DMS79 (cell line): Measurements from ENCODE around the gene TPH2.
A peak's percentile ranks its signal among the peaks of the same experiment; 100 is the strongest.

Experiments used
- DNase-seq: peaks from one replicate; lab custom pipeline; 2025; lab: John Stamatoyannopoulos, UW

The TPH2 gene

DNA sequence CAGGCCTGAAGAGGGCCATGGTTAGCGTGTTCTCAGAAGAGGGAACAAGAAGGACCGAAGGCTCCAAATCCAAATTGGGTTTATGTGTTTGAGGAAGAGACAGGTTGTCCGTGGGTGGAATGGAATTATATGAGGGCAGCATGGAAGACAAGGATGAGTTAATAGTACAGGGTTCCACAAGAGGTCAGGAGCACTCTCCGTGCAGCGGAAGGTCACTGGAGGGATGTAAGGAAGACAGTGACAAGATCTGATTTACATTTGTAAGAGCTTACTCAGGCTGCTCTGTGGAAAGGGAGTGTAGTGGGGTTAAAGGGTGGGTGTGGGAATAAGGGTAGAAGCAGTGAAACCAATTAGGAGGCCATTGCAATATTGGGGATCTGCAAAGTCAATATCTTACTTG is 97.0 kb downstream of the TPH2 start:
- DNase-seq: no peak

DNA sequence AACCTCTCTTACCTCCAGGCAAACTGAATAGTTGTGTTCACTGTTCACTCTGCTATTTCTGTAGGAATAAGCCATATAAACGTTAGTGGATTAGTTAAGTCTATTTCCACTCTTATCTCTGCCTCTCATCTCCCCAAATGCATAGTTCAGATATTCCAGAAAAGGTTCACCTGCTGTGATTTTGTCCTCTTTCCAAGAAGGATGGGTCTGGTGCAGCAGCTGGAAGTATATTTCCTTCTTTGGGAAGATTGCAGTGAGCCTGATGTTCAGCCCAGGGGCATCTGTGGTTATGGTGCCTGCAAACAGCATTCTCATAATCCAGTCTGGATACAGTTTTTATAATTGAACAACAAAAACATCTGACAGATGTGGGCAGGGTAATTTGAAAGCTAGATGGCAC is 97.7 kb downstream of the TPH2 start:
- DNase-seq: no peak

DNA sequence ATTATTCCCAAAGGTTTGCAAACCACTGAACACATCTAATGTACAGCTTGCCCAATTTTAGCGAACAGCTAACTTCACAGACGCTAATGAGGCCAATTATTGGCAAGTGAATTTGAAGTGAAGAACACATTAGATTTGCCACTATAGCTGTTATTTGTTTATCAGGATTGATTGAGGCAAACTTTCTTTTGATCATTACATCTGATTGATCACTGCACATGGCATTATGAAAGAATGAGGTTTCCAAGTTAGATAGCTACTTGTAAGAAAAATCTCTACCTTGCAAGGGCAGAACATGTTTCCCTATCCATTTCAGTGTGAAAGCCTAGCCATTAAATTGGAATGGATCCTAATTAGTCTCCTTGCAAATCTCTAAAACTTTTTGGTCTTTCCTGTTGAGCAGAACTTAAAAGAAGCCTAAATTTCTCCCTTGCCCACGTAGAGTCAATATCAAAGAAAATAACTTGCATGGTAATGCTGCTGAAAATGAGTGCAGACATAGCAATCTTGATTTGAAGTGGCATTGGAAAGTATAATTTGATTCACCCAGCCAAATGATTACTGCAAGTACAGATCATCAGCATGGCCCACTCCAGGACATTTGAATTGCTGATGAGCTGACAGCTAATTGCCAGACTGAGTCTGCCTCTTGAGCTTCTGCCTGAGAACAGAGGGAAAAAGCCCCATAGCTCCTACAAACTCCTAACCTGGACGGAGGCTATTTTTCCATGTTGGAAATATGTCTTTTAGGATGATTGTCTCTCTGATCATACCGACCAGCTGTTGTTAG is 98.6 kb downstream of the TPH2 start:
- DNase-seq: no peak

DNA sequence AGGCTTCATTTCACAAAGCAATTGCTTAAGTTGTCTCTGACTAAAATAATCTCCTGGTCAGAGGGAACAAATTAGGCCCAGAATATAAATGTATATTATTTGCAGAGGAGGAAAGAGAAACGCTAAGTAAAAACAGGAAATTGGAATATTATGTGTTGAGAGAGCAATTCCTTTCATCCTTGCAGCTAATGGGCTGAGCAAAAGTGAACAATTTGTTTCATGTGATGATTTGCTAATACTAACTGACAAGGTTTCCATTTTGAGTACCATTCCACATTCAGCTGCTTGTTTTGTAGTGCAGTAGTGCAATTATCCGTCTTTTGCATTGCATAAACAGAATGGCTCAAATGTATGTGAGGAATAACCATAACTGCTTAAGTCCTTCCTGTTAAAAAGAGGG is 103.2 kb downstream of the TPH2 start:
- no peak for DNase-seq

DNA sequence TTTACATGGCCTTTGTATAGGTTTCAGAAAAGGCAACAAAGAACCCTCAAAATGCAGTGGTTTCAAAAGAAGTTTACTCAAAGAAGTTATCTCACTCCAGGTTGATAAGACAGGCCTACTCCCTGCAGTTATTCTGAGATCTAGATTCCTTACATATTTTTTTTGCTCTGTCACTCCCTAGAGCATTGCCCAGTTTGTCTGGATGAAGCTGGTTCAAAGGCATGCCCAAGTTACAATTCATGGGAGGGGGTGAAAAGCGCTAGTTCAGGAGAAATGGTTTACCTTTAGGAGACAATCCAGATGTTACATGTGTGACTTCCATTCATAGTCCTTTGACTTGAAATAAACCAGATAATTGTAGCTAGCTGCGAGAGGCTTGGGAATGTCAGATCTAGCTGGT is 115.0 kb downstream of the TPH2 start:
- DNase-seq: no peak

DNA sequence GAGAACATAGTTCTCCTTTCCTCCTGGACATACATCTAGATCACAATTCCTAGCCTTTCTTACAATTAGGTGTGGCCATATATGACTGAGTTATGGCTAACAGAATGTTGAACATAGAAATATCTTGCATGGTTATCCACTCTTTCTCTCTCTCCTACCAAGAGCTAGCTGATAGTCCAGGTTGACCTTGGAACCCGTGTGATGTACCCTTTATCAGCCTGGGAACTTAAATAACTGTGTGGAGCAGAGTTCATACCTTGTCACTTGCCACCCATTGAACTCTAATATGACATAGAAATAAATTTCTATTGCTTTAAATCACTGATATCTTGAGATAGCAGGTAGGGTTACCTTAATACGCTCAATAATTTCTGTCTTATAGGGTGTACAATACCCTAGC is 115.9 kb downstream of the TPH2 start:
- no peak for DNase-seq

DNA sequence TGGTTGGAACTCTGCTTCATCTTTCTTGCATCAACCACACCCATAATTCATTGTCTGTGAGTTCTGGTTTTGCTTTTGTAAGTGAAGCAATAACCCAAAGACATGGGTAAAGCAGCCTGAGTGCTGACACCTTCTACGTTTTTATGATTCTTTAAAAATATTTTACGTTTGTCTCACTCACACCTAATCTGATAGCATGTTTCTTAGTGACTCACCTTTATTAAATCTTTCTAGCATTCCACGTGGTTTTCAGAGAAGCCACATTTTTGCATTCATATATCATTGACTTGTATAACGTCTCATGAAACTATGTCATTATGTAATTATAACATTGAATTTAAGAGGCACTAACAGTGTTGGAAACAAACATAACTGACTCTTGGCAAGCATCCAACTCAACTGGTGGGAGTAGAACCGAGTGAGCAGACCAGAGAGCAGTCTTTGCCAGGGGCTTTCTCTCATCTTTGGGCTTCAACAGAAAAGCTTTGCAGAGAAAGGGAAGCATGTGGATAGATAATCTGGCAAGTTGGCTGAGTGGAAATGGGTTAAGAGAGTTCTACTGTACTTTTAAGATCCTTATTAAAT is 118.8 kb downstream of the TPH2 start:
- DNase-seq: peak; percentile 1

DNA sequence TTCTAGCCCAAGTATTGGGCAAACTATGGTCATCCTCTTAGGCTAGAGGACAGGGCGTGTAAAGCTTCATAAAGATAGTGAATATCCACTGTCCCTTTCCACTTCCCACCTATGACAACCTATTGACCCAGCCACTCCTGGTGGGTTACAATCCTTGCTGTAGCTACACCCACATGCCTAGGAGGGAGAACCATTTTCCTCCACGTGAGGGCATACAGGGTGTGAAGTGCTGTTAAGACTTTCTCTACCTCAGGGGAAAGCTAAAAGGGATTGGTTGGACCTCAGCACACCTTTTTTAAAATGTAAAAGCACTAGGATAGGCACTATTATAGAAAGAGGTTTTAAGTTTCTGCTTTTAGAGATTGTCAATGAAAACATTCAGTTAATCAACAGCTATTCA is 124.4 kb downstream of the TPH2 start:
- no peak for DNase-seq

DNA sequence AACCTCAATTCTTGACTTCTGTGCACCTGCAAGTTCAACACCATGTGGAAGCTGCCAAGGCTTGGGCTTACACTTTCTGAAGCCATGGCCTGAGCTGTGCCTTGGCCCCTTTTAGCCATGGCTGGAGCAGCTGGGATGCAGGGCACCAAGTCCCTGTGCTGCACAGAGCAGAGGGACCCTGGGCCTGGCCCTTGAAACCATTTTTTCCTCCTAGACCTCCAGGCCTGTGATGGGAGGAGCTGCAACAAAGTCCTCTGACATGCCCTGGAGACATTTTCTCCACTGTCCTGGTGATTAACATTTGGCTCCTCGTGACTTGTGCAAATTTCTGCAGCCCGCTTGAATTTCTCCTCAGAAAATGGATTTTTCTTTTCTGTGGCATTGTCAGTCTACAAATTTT is 132.4 kb downstream of the TPH2 start:
- DNase-seq: no peak

DNA sequence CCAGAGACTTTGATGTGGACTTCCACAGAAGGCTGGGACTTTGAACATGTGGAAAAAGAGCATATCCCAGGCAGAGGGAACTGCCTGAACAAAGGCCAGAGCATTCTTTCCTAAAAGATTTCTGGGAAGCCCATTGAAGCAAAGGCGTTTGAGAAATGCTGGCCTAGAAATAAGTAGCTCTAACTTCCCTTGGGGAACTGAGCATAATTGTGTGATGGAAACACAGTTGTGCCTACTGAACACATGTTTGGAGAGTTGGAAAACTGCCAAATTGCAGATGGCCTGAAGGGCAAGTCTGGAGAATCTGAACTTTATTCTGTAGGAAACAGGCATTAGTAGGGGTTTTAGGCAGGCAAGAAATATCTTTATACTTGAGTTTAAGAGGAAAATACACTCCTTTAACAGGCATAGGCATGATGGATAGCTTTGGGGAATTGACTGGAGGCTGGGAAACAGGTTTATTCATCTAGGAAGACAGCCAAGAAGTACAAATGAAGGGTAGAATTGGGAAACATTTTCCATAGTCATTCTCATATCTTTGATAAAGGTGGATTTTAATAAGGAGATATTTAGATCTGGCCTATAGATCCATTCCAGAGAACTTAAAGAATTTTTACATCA is 134.1 kb downstream of the TPH2 start:
- no peak for DNase-seq

DNA sequence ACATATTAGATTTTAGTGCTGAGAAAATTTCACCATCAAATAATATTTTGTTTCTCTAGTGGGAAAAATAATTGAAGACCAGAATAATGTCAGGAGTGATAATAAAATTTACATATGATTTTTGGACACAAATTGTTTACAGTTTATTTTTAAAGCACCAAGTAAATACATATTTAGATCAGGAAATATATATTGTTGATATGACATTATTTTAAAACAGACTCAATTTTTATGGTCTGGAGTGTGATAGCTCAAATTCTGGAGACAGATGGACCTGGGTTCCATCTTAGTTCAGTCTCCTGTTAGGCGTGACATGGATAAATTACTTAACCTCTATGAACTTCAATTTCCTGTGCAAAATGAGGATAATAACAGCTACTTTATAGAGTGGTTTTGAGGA is 135.4 kb downstream of the TPH2 start:
- DNase-seq: no peak

DNA sequence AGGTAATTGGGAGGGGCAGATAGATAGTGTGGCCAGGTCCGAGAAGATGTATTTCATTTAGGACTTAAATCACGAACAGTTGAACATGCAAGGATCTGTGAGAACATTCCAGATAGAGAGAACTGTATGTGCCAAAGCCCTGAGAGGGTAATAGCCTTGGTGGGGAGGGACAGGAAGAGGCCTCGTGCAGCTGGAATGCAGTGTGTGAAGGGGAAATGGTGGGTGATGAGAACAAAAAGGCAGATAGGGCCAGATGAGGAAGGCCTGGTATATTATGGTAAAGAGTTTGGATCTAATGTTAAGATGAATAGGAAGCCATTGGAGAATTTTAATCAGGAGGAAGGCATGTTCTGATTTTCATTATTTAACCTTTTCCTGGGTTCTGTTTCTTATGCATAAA is 136.3 kb downstream of the TPH2 start:
- DNase-seq: no peak

DNA sequence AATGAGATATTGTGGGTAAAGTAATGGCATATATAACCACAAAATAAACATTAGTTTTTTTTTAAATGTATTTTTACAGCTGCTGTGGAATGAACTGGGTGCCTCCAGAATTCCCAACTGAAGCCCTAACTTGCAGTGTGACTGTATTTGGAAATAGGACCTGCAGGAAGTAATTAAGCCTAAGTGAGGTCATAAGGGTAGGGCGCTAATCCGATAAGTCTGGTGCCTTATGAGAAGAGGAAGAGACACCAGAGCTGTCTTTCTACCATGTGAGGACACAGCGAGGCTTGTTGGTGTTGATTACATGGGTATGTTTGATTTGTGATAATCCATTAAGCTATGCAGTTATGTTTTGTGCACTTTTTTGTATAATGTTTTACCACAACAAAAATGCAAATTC is 136.8 kb downstream of the TPH2 start:
- no peak for DNase-seq

DNA sequence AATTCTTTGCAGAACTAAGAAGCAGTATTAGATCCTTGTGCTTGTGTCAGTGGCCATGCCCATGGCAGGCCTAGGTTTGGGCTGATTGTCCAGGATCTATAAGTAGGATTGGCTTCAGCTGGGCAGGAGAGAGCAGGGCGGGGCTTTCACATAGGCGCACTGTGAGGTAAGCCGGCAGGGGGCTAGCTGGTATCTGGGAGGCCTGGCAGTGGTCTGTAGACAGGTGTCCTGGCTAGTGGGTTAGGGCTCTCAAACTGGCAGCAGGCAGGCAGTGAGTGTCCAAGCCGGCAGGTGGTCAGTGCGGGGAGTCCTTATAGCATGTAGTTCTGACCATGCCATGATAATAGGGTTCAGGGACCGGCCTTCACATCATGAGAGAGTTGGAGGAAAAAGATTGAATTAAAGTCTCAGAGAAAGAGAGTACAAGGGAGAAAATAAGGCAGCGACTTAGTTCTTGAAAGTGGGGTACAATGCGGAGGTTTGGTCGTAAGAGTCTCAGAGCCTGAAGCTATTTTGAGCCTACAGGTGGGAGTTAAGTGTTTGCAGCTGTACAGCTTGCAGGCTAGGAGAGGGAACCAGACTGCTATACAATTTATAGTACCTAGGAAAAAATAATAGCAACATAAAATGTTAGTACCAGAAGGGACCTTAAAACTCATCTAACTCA is 137.4 kb downstream of the TPH2 start:
- DNase-seq: no peak

DNA sequence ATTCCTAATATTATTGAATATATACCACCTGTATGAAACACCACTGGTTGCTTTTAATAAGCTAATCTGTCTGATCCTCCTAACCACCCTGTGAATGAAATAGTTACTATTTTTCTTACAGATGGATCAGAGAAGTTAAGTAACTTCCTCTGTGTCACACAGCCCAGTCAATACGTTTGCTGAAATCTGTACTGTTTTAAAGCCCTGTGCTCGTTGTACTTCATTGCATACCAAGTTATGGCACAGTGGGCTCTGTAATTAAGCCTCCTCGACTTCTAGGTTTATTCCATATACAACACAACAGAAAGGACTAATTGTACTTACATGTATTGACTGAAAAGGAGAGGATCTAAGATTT is 137.9 kb downstream of the TPH2 start:
- no peak for DNase-seq

DNA sequence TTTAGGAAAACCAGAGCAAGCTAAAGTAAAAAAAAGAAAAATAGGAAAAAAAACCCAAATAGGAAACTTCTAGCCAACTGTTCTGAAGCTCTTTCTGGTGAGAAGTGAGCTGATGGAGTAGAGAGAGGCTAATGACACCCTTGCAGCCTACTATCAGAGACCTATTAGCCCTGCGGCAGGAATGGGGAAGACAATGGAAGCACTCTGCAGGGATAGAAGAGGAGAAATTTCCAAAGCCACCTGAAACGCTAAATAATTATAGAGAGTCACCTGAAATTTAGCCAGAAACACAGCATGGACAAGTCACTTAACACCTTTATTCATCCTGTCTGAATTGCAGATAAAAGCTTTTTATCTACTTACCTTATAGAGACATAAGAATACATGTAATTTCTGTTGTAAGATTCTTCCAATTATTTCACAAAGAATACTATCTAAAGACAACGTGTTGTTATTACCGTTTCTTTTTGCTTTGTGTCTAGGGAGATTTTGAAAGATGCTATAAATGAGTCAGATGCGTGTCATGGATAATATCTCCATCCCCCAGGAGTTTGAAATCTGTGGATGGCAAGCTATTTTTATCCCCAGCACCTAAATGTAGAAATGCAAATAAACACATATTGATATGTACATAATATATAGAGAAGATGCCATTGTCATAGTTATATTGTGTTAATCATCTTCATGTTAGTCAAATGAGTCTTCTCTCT is 138.6 kb downstream of the TPH2 start:
- DNase-seq: no peak

DNA sequence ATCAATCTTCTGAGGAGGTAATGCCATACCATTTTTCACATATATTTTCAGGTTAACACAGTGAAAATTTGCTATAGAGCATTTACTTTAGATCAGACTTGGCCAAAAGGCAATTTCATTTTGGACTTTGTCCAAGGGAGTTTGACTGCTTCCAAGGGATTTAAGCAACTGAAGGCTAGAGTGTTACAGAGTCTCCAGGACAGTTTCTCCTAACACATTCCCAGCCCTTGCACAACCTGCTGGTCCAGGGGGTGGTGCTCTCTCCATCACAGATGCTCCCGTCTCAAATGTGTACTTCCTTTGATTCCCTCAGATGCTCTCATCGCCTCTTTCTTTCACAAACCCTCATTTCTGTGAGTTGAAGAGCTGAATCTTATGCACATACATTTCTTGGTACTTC is 143.1 kb downstream of the TPH2 start:
- DNase-seq: no peak
